Stimulated activated naive CD8-positive, alpha-beta T cell treated with anti-CD3 and anti-CD28 coated beads, Interleukin-15, Interleukin-2, amounts not matched to agents 100 U/mL and 50 U/mL, for 24 hours (primary cell): ENCODE measurements around the gene CDK2.

Experiments used
- ATAC-seq: fragments of 150-1000 bp; cut with Tn5 transposase; one replicate; pipeline ENCODE4 v1.10.0; 2021
- DNase-seq: peaks from one replicate; pipeline ENCODE4 v3.0.0; 2021

CDK2 gene

DNA sequence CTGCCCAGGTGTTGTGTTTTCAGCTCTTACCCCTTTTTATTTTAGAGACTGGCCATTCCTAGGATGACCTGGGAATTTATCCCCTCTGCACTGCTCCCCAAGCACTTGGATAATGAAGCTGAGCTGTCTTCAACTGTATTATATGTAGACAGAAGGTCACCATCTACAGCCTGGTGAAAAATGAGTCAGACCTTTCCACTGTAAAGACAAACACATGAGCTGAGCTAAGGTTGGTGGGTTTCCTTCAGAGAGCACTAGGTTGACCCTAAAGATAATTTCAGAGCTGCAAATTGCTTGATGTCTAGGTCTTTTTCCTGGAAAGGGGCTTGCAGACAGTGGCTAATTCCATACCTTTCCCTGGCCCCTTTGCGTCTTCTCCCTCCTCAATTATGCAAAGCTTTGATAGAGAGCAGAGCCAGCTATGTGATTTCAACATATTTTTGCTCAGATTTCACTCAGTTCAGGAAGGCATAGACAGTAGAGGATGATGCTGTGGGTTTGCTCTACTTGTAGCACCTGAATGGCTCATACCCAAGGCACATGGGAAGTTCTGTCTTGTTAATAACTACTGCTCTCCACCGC, 45.0 kb downstream of the CDK2 start:
- no peak for DNase-seq

DNA sequence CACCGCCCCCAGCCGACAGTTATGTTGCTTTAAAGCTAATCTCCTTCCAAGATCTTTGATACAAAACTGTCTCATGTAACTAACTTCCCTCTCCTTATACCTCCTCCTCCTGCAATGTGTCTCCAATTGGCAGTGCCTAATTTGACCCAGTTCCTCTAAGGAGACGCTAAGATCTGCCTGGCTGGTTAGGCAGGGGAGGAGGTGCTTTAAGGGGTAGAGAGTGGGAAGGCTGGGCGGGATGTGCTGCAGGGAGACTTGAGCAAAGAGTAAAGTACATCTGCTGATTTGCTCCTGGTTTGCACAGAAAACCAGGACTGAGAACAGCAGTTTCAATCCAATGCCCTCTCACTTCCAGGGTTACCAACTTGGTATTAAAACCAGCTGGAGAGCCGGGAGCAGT, 46.9 kb downstream of the CDK2 start:
- ATAC-seq (no peak), DNase-seq (no peak)

More for the DNA sequence above, 45.0 kb downstream of the CDK2 start:
- ATAC-seq: peak; percentile 56

DNA sequence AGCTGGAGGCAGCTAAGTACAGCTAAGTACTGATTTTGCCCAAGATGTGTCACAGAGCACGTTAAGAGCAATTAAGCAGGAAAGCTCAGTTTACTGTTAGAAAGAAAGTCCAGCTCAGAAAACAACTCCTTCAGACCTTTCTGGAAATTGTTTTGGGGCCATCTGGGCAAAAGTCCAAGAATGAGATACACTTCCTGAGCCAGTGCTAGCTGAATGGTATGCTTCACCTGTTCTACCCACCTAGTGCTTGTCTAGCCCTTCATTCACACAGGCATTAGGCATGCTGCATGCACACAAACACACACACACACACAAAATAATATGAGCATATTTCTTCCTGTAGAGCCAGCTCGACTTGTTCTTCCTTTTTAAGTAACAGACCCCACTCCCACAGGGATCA, 47.6 kb downstream of the CDK2 start:
- DNase-seq: no peak

DNA sequence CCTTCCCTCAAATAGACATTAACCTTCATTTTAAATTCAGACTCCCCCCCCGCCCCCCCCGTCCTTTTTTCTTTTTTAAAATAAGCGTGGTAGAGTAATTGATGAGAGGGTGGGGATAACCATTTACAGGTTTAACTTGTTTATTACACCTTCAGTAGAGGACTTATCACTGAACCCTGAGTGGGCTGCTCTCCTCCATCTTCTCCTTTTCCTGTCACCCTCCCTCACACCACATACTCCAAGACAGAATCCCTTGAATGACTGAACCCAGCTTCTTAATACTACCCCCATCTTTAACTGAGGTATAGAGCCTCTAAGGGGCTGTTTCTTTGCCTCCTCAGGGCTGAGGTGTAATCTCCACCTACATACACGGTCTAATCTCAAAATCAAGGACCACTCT, 50.6 kb downstream of the CDK2 start:
- DNase-seq (no peak), ATAC-seq (no peak)

More for the DNA sequence above, 47.6 kb downstream of the CDK2 start:
- no peak for ATAC-seq

DNA sequence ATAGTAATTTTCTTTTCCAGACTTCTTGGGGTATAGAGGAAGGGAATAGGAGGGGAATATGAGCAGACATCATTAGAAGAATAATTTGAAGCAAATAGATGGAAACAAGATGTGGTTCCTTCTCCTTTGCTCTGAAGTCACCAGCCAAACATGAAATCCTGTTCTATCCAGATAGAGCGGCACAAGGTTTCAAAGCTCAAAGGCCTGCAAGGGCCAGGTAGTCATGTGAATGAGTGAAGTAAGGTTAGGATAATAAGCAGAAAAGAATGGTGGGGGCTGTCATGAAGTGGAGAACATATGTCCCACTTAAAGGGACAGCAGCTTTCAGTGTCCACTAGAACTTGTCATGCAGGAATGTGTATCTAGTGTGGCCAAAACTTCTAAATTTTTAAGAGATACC, 51.7 kb downstream of the CDK2 start:
- no peak for ATAC-seq
- DNase-seq: no peak

- ATAC-seq (peak; percentile 51), DNase-seq (peak; percentile 51)
Measured at GRCh38 chr12:56020423-56021184, 54.0 kb downstream of the CDK2 start, which contains the start of gene IKZF4. Gene IKZF4 (plus strand): TSS chr12:56021043. CDS start chr12:56021494, 451 bp downstream.

DNA sequence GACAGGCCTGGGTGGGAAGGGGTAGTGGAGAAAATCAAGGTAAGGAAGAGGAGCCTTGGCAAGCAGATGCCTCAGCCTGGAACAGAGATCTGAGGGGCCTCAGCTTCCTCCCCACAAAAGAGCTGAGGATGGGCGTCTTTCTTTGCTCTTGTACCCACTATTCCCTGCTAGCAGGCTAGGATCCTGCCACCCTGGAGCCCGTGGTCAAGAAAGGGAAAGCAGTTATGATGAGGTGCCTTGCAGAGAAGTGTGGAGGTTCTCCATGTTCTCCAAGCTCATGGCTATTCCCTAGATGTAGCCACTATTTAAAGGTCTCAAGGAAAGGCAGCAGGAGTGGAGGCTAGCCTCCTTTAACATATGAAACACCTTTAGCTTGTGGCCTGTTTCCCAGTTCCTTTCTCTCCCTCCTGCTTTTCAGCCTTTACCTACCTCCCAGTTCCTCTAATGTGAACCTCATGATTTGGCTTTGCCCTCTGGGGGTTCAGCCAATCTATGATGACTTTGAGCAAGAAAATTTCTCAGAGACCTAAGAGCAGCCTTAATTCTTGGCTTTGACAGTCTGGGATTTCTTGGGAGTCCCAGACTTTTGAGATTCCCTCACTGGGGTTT, 55.4 kb downstream of the CDK2 start:
- DNase-seq: no peak
- ATAC-seq: no peak
